Measurements from ENCODE around the gene TMEM25.

- TF ChIP-seq EZH2 (IDR thresholded peaks at IDR 0.05; ENCODE audit: borderline replicate concordance, low read length): no peak
- no peak for TF ChIP-seq CTCF (conservative IDR thresholded peaks at IDR 0.05 in 1 of 2, IDR thresholded peaks at IDR 0.05 in 1 of 2; ENCODE audit: extremely low read depth in 1 of 2, insufficient read depth in 1 of 2, low read depth in 1 of 2, low read length in 2 of 2)
Observed at GRCh38 chr11:118526688-118527087, 4.3 kb upstream of the TMEM25 start.

Data from mammary epithelial cell (primary cell).